HepG2 (cell line): ENCODE data around the gene NEK5. TPM values are rescaled to one million over a fixed set of nuclear protein-coding genes. Genes with fewer than 3 reads are reported as not detected.

Source experiments
- ATAC-seq: fragments of 200-7000 bp; cut with Tn5 transposase; 3 replicates; pipeline ENCODE4 v1.9.1; 2020; ENCODE audit warnings: mild to moderate bottlenecking, moderate library complexity
- BruUV-seq: library from RNA; stranded (reverse); fragments of 400-500 nt; replicated peaks from 2 replicates; lab custom pipeline; 2021; lab: Mats Ljungman, UMichigan
- CTCF ChIA-PET: fragments of 300-600 bp; formaldehyde crosslinking; extraction: SDS; loops from one replicate; lab custom pipeline; 2021; ENCODE audit warnings: low total read pairs, inconsistent platforms, low intra/inter-chr PET ratio; lab: Yijun Ruan, JAX
- POLR2A ChIA-PET: fragments of 350-600 bp; sonication (Branson Sonifier 250); formaldehyde crosslinking; loops from one replicate; lab custom pipeline; 2020; ENCODE audit warnings: antibody characterized with exemption, inconsistent platforms; lab: Yijun Ruan, JAX
- DNase-seq: peaks from one replicate; pipeline ENCODE4 v3.0.0-alpha.2; 2015; ENCODE audit warnings: low spot score
- FAIRE-seq: peaks from 3 replicates; lab custom pipeline; 2011; peaks lifted over from hg19 to GRCh38; lab: Jason Lieb, UNC
- H2AFZ ChIP-seq: one replicate; pipeline ENCODE4 v1.6.1; 2011; ENCODE audit warnings: low read length, inconsistent platforms
- H3K27ac ChIP-seq: fragments of 300-600 bp; 3 replicates; pipeline ENCODE4 v1.8.0; 2011; ENCODE audit warnings: mixed run types, mild to moderate bottlenecking, mixed read lengths, low read length, inconsistent platforms; ENCODE audit not compliant: insufficient read depth; ENCODE audit errors: extremely low read length
- H3K27me3 ChIP-seq, 2 experiments: fragments of 200-600 bp in 1 of 2; 2 replicates in 1 of 2; 3 replicates in 1 of 2; pipeline versions ENCODE4 v1.6.0 to v1.8.0; 2011; ENCODE audit warnings: low read length in 2 of 2, mild to moderate bottlenecking in 2 of 2, moderate library complexity in 2 of 2, inconsistent platforms in 1 of 2; ENCODE audit not compliant: insufficient read depth in 2 of 2, control insufficient read depth in 1 of 2
- H3K36me3 ChIP-seq, 2 experiments: fragments of 200-600 bp in 1 of 2; replicated peaks in 1 of 2; 2 replicates in 1 of 2; 3 replicates in 1 of 2; pipeline versions ENCODE4 v1.5.1 to v1.8.0; 2011; ENCODE audit warnings: low read length in 2 of 2, inconsistent platforms in 1 of 2; ENCODE audit not compliant: insufficient read depth in 2 of 2, control insufficient read depth in 1 of 2
- H3K4me1 ChIP-seq: 2 replicates; pipeline ENCODE4 v1.5.1; 2012; ENCODE audit warnings: low read length, inconsistent platforms; ENCODE audit not compliant: insufficient read depth
- H3K4me2 ChIP-seq: 2 replicates; pipeline ENCODE4 v1.6.0; 2011; ENCODE audit warnings: low read depth, low read length, inconsistent platforms
- H3K4me3 ChIP-seq, 3 experiments: fragments of 200-600 bp in 1 of 3; sonication (generic), shearing (Covaris generic) in 1 of 3; replicated peaks in 1 of 3; 2 replicates each; pipeline ENCODE4 v1.5.1; 2011 to 2016; ENCODE audit warnings: low read length in 3 of 3, inconsistent platforms in 2 of 3, low read depth in 2 of 3, mild to moderate bottlenecking in 2 of 3, control low read depth in 1 of 3, mixed read lengths in 1 of 3; ENCODE audit not compliant: insufficient read depth in 1 of 3
- H3K79me2 ChIP-seq: one replicate; pipeline ENCODE4 v1.6.1; 2011; ENCODE audit warnings: low read length, inconsistent platforms; ENCODE audit not compliant: insufficient read depth
- H3K9ac ChIP-seq: 2 replicates; pipeline ENCODE4 v1.6.0; 2011; ENCODE audit warnings: mild to moderate bottlenecking, low read depth, low read length, inconsistent platforms; ENCODE audit not compliant: insufficient read depth
- H3K9me3 ChIP-seq: 2 replicates; pipeline ENCODE4 v1.5.1; 2012; ENCODE audit warnings: mild to moderate bottlenecking, low read length
- H4K20me1 ChIP-seq: 2 replicates; pipeline ENCODE4 v1.6.0; 2011; ENCODE audit warnings: inconsistent platforms, mild to moderate bottlenecking, low read length, moderate library complexity; ENCODE audit not compliant: insufficient read depth
- GZF1 ChIP-seq: sonication (generic); formaldehyde crosslinking; IDR thresholded peaks from 2 replicates; pipeline ENCODE4 v1.5.1; 2020; ENCODE audit warnings: mild to moderate bottlenecking, missing genetic modification reagents
- SP2 ChIP-seq: sonication (generic); formaldehyde crosslinking; IDR thresholded peaks from 2 replicates; pipeline ENCODE4 v1.5.1; 2020; ENCODE audit warnings: mild to moderate bottlenecking, missing genetic modification reagents
- ZBTB4 ChIP-seq: sonication (generic); formaldehyde crosslinking; IDR thresholded peaks from 2 replicates; pipeline ENCODE4 v1.4.0; 2020; ENCODE audit warnings: missing genetic modification reagents, mild to moderate bottlenecking, borderline replicate concordance
- ZNF121 ChIP-seq: sonication (generic); formaldehyde crosslinking; IDR thresholded peaks from 2 replicates; pipeline ENCODE4 v1.5.0; 2020; ENCODE audit warnings: mild to moderate bottlenecking, missing genetic modification reagents
- ZNF34 ChIP-seq: sonication (generic); formaldehyde crosslinking; IDR thresholded peaks from 2 replicates; pipeline ENCODE4 v1.4.0; 2020; ENCODE audit warnings: mild to moderate bottlenecking, missing genetic modification reagents, borderline replicate concordance
- ZNF737 ChIP-seq: sonication (generic); formaldehyde crosslinking; IDR thresholded peaks from 2 replicates; pipeline ENCODE4 v1.5.0; 2020; ENCODE audit warnings: missing genetic modification reagents, mild to moderate bottlenecking, borderline replicate concordance
- WGBS: methylation state at CpG from one replicate; pipeline ENCODE4 v1.1.6; 2017; ENCODE audit warnings: low lambda C conversion rate; 5-methylcytosine and 5-hydroxymethylcytosine counted together
- in situ Hi-C: cut with HindIII; loops from 2 replicates; pipeline ENCODE4 v1.10.0; 2017; ENCODE audit warnings: low pct_unique_long_range_greater_than_20kb; ENCODE audit not compliant: extremely low pct_ligation_motif_present
- intact Hi-C: fragments of 100-400 bp; cut with micrococcal nuclease; formaldehyde crosslinking; loops from one replicate; pipeline ENCODE4 v1.10.0; 2022; ENCODE audit not compliant: unreplicated experiment
- polyA plus RNA-seq, 8 experiments: library from polyadenylated mRNA; depleted of rRNA in 3 of 8; stranded (reverse) in 7 of 8; unstranded in 1 of 8; fragments of >200 nt; fragmentation: Illumina TruSeq in 4 of 8; extraction: Trizol in 4 of 8; gene quantifications; 2 replicates each; pipeline versions ENCODE4 v1.2.1 to v1.2.3, GENCODE V29; 2011 to 2016; ENCODE audit warnings: low read depth in 4 of 8, missing spikeins in 1 of 8, mixed read lengths in 1 of 8; ENCODE audit not compliant: insufficient read depth in 1 of 8
- total RNA-seq, 5 experiments: library from RNA; depleted of rRNA; stranded (reverse); fragments of >200 nt; fragmentation: Illumina TruSeq; extraction: Trizol; gene quantifications; 2 replicates each; pipeline ENCODE4 v1.2.3, GENCODE V29; 2016; ENCODE audit warnings: low read depth in 1 of 5

The NEK5 gene
- total and polyA plus RNA-seq, 2 of the 13 experiments (the other 11 are each of a cell fraction or from before 2014, with no cell fraction given), result 0.12 to 0.22 TPM

GRCh38 chr13:52160053-52160452 lies 31.2 kb upstream of the NEK5 start:
- ChIA-PET CTCF (no interaction called here), POLR2A (interaction anchor here (0.9 to 2.3 kb wide), 9 partner anchors 11 to 707 kb away, joined by 3 to 8 read pairs (median 6); no protein-coding TSS in a partner anchor)
- TF ChIP-seq ZNF737 (CRISPR knock-in tag), result no peak
- no peak for TF ChIP-seq ZBTB4 (CRISPR knock-in tag)
- TF ChIP-seq ZNF34, result no peak
- TF ChIP-seq ZNF121 (CRISPR knock-in tag), result peak; percentile 93
- peak; percentile 4; the same call in 1 of the 2 replicates for TF ChIP-seq GZF1
- no peak for TF ChIP-seq SP2 (CRISPR knock-in tag)
- Histone ChIP-seq H3K36me3 (peaks cover 0 to 5% of the 10 kb centered on the region in 2 experiments; a peak in 2 of 5 replicates), H3K27ac (peak overlapping the region; percentile 86), H3K27me3 (no peaks in the 10 kb centered on the region), H3K4me2 (peak overlapping the region; percentile 79), H3K4me1 (peaks cover 89% of the 10 kb centered on the region), H3K9ac (peak overlapping the region; percentile 95), H3K79me2 (peaks cover 48% of the 10 kb centered on the region), H2AFZ (no peak overlapping the region), H3K4me3 (peak overlapping the region in 1 of 3 experiments; percentile 80; a peak in 2 of 6 replicates), H3K9me3 (no peaks in the 10 kb centered on the region), H4K20me1 (no peaks in the 10 kb centered on the region)
- WGBS, result 93% methylated on average over 6 of the region's 6 CpGs
- in situ Hi-C loops, result no loop called here
- DNase-seq (no peak), ATAC-seq (no peak), FAIRE-seq (no peak)
- intact Hi-C loops, result no loop called here
- no TSS peak for BruUV-seq
